ENCODE results near the gene ANKUB1. TPM values are rescaled to one million over a fixed set of nuclear protein-coding genes. Genes with fewer than 3 reads are reported as not detected.

Gene ANKUB1
- total and polyA plus RNA-seq, 2 donors (not counting 1 experiment from before 2014, with no cell fraction given), result not detected

DNA sequence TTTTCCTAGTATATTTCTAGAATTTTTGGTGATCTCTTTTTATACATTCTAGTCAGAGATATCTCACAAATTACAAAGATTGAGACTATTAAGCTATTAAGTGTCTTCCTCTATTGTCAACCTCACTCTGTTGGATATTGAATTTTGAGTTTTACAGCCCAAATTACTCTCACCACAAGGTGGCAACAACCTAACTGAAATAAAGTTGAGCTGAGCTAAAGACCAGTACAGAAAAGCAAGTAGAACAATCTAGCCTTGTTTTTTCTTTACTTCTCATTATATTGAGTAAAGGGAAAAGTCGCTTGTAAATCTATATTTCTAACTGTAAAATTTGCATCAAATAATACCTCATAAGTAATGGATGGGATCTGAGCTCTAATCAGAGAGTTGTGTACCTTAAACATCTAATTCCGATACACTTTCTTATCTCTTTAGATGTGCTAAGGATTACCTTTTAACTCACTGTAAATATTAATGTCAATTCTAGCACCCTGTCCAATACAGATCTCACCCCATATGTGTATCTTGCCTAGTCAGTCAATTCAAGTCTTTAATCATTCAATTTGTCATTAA, 26.5 kb downstream of the ANKUB1 start:
- Mint-ChIP-seq H3K9me3 (ENCODE audit: insufficient read depth) (no peaks in the 10 kb centered on the region), H3K4me1 (no peaks in the 10 kb centered on the region), H3K27me3 (peaks cover 24% of the 10 kb centered on the region), H3K4me3 (no peak overlapping the region), H3K27ac (no peak overlapping the region)
- POLR2A ChIA-PET, result interaction anchor here (1.0 kb wide), 1 partner anchor 42 kb away, joined by 3 read pairs; no protein-coding TSS in a partner anchor
- H3K4me1 ChIP-seq (ENCODE audit: control insufficient read depth in 2 of 2, insufficient read depth in 2 of 2, low read length in 2 of 2), result no peaks in the 10 kb centered on the region
- no peak overlapping the region for H2AFZ ChIP-seq (ENCODE audit: insufficient read depth, low read depth, low read length, poor library complexity, severe bottlenecking)
- H3K27me3 ChIP-seq (replicated peaks in 1 of 4; ENCODE audit: control extremely low read depth in 1 of 4, control insufficient read depth in 3 of 4, insufficient read depth in 4 of 4, low read length in 3 of 4), result peaks cover 0 to 17% (median 13%) of the 10 kb centered on the region in 4 experiments
- intact Hi-C loops (cut with micrococcal nuclease), result loop anchor here (1.0 to 5.0 kb wide), 5 partner anchors 42 to 419 kb away; no protein-coding TSS in a partner anchor
- WGBS (ENCODE audit: insufficient coverage), result no CpG with 5 or more reads among the region's 2 CpGs
- DNase-seq (peak; percentile 58), ATAC-seq (ENCODE audit: low read depth) (peak; percentile 45)
- no peaks in the 10 kb centered on the region for H4K20me1 ChIP-seq (ENCODE audit: control insufficient read depth, insufficient read depth, low read length, poor library complexity, severe bottlenecking)
- no peaks in the 10 kb centered on the region for H3K79me2 ChIP-seq (ENCODE audit: control insufficient read depth, insufficient read depth, low read length)
- no peaks in the 10 kb centered on the region for H3K9me3 ChIP-seq (ENCODE audit: control extremely low read depth in 1 of 3, control insufficient read depth in 2 of 3, insufficient read depth in 1 of 3, low read length in 2 of 3)
- H3K9ac ChIP-seq (ENCODE audit: low read length), result no peak overlapping the region
- no peaks in the 10 kb centered on the region for H3K36me3 ChIP-seq (replicated peaks in 1 of 2; ENCODE audit: control extremely low read depth in 1 of 2, control insufficient read depth in 1 of 2, extremely low read depth in 1 of 2, insufficient read depth in 2 of 2, low read length in 1 of 2)
- H3K4me2 ChIP-seq (replicated peaks; ENCODE audit: low read depth, low read length, poor library complexity, severe bottlenecking), result no peak overlapping the region
- H3K27ac ChIP-seq (ENCODE audit: low read length in 2 of 2), result no peak overlapping the region
- TF ChIP-seq CTCF (IDR thresholded peaks at IDR 0.05) (peak; percentile 73), EZH2 (IDR thresholded peaks at IDR 0.05; ENCODE audit: borderline replicate concordance, insufficient read depth, low read depth, low read length, poor library complexity, severe bottlenecking) (no peak)
- CTCF ChIA-PET, result interaction anchor here (0.7 to 17.2 kb wide), 28 partner anchors 8 to 457 kb away, joined by 3 to 307 read pairs (median 4); partner anchors contain the start of gene COMMD2
- H3K4me3 ChIP-seq (ENCODE audit: control extremely low read depth in 1 of 5, extremely low read depth in 1 of 5, insufficient read depth in 1 of 5, low read depth in 2 of 5, low read length in 4 of 5), result no peak overlapping the region

GRCh38 chr3:149764302-149764701, 28.1 kb downstream of the ANKUB1 start:
- Mint-ChIP-seq H3K9me3 (ENCODE audit: insufficient read depth) (no peaks in the 10 kb centered on the region), H3K4me3 (no peak overlapping the region), H3K4me1 (no peaks in the 10 kb centered on the region), H3K27ac (no peak overlapping the region), H3K27me3 (peaks cover 28% of the 10 kb centered on the region)
- no CpG with 5 or more reads among the region's 1 CpG for WGBS (ENCODE audit: insufficient coverage)
- CTCF ChIA-PET, result interaction anchor here (2.6 to 17.2 kb wide), 3 partner anchors 44 to 144 kb away, joined by 6 to 307 read pairs (median 13); no protein-coding TSS in a partner anchor
- peaks cover 0 to 22% (median 17%) of the 10 kb centered on the region in 4 experiments for H3K27me3 ChIP-seq (replicated peaks in 1 of 4; ENCODE audit: control extremely low read depth in 1 of 4, control insufficient read depth in 3 of 4, insufficient read depth in 4 of 4, low read length in 3 of 4)
- H3K79me2 ChIP-seq (ENCODE audit: control insufficient read depth, insufficient read depth, low read length), result no peaks in the 10 kb centered on the region
- no peak for ATAC-seq (ENCODE audit: low read depth)
- no peak overlapping the region for H3K4me2 ChIP-seq (replicated peaks; ENCODE audit: low read depth, low read length, poor library complexity, severe bottlenecking)
- no peak overlapping the region for H3K9ac ChIP-seq (ENCODE audit: low read length)
- TF ChIP-seq CTCF (IDR thresholded peaks at IDR 0.05) (no peak), EZH2 (IDR thresholded peaks at IDR 0.05; ENCODE audit: borderline replicate concordance, insufficient read depth, low read depth, low read length, poor library complexity, severe bottlenecking) (no peak)
- no peak overlapping the region for H2AFZ ChIP-seq (ENCODE audit: insufficient read depth, low read depth, low read length, poor library complexity, severe bottlenecking)
- POLR2A ChIA-PET, result no interaction called here
- no peaks in the 10 kb centered on the region for H3K4me1 ChIP-seq (ENCODE audit: control insufficient read depth in 2 of 2, insufficient read depth in 2 of 2, low read length in 2 of 2)
- H3K4me3 ChIP-seq (ENCODE audit: control extremely low read depth in 1 of 5, extremely low read depth in 1 of 5, insufficient read depth in 1 of 5, low read depth in 2 of 5, low read length in 4 of 5), result no peak overlapping the region
- intact Hi-C loops (cut with micrococcal nuclease), result no loop called here
- no peaks in the 10 kb centered on the region for H4K20me1 ChIP-seq (ENCODE audit: control insufficient read depth, insufficient read depth, low read length, poor library complexity, severe bottlenecking)
- H3K36me3 ChIP-seq (replicated peaks in 1 of 2; ENCODE audit: control extremely low read depth in 1 of 2, control insufficient read depth in 1 of 2, extremely low read depth in 1 of 2, insufficient read depth in 2 of 2, low read length in 1 of 2), result no peaks in the 10 kb centered on the region
- H3K27ac ChIP-seq (ENCODE audit: low read length in 2 of 2), result no peak overlapping the region
- no peak for DNase-seq
- no peaks in the 10 kb centered on the region for H3K9me3 ChIP-seq (ENCODE audit: control extremely low read depth in 1 of 3, control insufficient read depth in 2 of 3, insufficient read depth in 1 of 3, low read length in 2 of 3)
